IMR-90 (cell line): Measurements from ENCODE around the gene GLE1. TPM values are rescaled to one million over a fixed set of nuclear protein-coding genes. Genes with fewer than 3 reads are reported as not detected.
"Not testable (repeated sequence)": the region's sequence is repeated elsewhere in the genome, so short reads cannot be mapped to it uniquely, and the experiment has no call there.

ENCODE experiments used
- ATAC-seq: fragments of 200-7000 bp; cut with Tn5 transposase; 2 replicates; pipeline ENCODE4 v1.9.1; 2020; ENCODE audit warnings: low read depth, mild to moderate bottlenecking, moderate library complexity
- BruUV-seq: library from RNA; stranded (reverse); fragments of 400-500 nt; replicated peaks from 2 replicates; lab custom pipeline; 2021; lab: Mats Ljungman, UMichigan
- CTCF ChIA-PET: fragments of 300-600 bp; formaldehyde crosslinking; extraction: SDS; loops from one replicate; lab custom pipeline; 2021; ENCODE audit warnings: antibody characterized with exemption; lab: Yijun Ruan, JAX
- POLR2A ChIA-PET: fragments of 300-600 bp; sonication (Branson Sonifier 250); formaldehyde crosslinking; loops from one replicate; lab custom pipeline; 2022; ENCODE audit warnings: antibody characterized with exemption; ENCODE audit not compliant: unreplicated experiment; lab: Charles Lee
- DNase-seq: peaks from one replicate; pipeline ENCODE4 v3.0.0; 2013
- H2AFZ ChIP-seq: replicated peaks from 2 replicates; pipeline ENCODE3; 2013; ENCODE audit warnings: low read length, mild to moderate bottlenecking; ENCODE audit not compliant: poor library complexity
- H2AK5ac ChIP-seq: 2 replicates; pipeline ENCODE4 v1.6.1; 2013; ENCODE audit warnings: low read depth, low read length, inconsistent platforms
- H2AK9ac ChIP-seq: replicated peaks from 2 replicates; pipeline ENCODE3; 2013; ENCODE audit warnings: mild to moderate bottlenecking, low read depth, low read length, moderate library complexity; ENCODE audit not compliant: poor library complexity
- H2BK120ac ChIP-seq: 2 replicates; pipeline ENCODE4 v1.6.1; 2013; ENCODE audit warnings: low read depth, low read length, inconsistent platforms
- H2BK15ac ChIP-seq: 3 replicates; pipeline ENCODE4 v1.6.1; 2013; ENCODE audit warnings: low read depth, low read length, inconsistent platforms
- H2BK20ac ChIP-seq: 2 replicates; pipeline ENCODE4 v1.6.1; 2013; ENCODE audit warnings: low read depth, mild to moderate bottlenecking, inconsistent platforms, low read length, moderate library complexity
- H2BK5ac ChIP-seq: 2 replicates; pipeline ENCODE4 v1.6.1; 2013; ENCODE audit warnings: mild to moderate bottlenecking, low read depth, low read length, inconsistent platforms; ENCODE audit not compliant: poor library complexity, severe bottlenecking
- H3K14ac ChIP-seq: replicated peaks from 2 replicates; pipeline ENCODE4 v1.6.1; 2013; ENCODE audit warnings: low read depth, low read length, inconsistent platforms
- H3K18ac ChIP-seq: 2 replicates; pipeline ENCODE4 v1.6.1; 2013; ENCODE audit warnings: low read depth, low read length, control low read depth
- H3K23ac ChIP-seq: 2 replicates; pipeline ENCODE4 v1.6.1; 2013; ENCODE audit warnings: low read depth, low read length, inconsistent platforms
- H3K27ac ChIP-seq: 2 replicates; pipeline ENCODE4 v1.5.1; 2013; ENCODE audit warnings: mild to moderate bottlenecking, control low read depth, low read length; ENCODE audit not compliant: insufficient read depth
- H3K27me3 ChIP-seq: 2 replicates; pipeline ENCODE4 v1.6.1; 2013; ENCODE audit warnings: low read length; ENCODE audit not compliant: control insufficient read depth, insufficient read depth
- H3K36me3 ChIP-seq: 2 replicates; pipeline ENCODE4 v1.6.1; 2013; ENCODE audit warnings: low read length, mixed read lengths; ENCODE audit not compliant: control insufficient read depth, insufficient read depth
- H3K4ac ChIP-seq: 2 replicates; pipeline ENCODE4 v1.6.1; 2013; ENCODE audit warnings: low read depth, low read length, inconsistent platforms
- H3K4me1 ChIP-seq: 2 replicates; pipeline ENCODE4 v1.6.1; 2013; ENCODE audit warnings: low read length, mixed read lengths; ENCODE audit not compliant: control insufficient read depth, insufficient read depth
- H3K4me2 ChIP-seq: 2 replicates; pipeline ENCODE4 v1.6.1; 2013; ENCODE audit warnings: low read depth, mild to moderate bottlenecking, control low read depth, low read length, moderate library complexity
- H3K4me3 ChIP-seq: 2 replicates; pipeline ENCODE4 v1.5.1; 2013; ENCODE audit warnings: low read depth, mild to moderate bottlenecking, control low read depth, low read length, moderate library complexity; ENCODE audit not compliant: insufficient read depth
- H3K56ac ChIP-seq: 2 replicates; pipeline ENCODE4 v1.6.1; 2013; ENCODE audit warnings: low read length, inconsistent platforms; ENCODE audit not compliant: insufficient read depth; ENCODE audit errors: extremely low read depth
- H3K79me1 ChIP-seq, 2 experiments: 2 replicates each; pipeline ENCODE4 v1.6.1; 2013; ENCODE audit warnings: low read length in 2 of 2, inconsistent platforms in 1 of 2, low read depth in 1 of 2
- H3K9ac ChIP-seq: 2 replicates; pipeline ENCODE4 v1.6.1; 2013; ENCODE audit warnings: low read depth, low read length, control low read depth
- H3K9me1 ChIP-seq: 2 replicates; pipeline ENCODE4 v1.6.1; 2013; ENCODE audit warnings: low read length, inconsistent platforms; ENCODE audit not compliant: insufficient read depth
- H3K9me3 ChIP-seq: 2 replicates; pipeline ENCODE4 v1.6.1; 2013; ENCODE audit warnings: low read length; ENCODE audit not compliant: control insufficient read depth, insufficient read depth
- H4K20me1 ChIP-seq: 2 replicates; pipeline ENCODE4 v1.6.1; 2013; ENCODE audit warnings: low read length, inconsistent platforms; ENCODE audit not compliant: insufficient read depth
- H4K5ac ChIP-seq: 2 replicates; pipeline ENCODE4 v1.6.1; 2013; ENCODE audit warnings: mild to moderate bottlenecking, low read depth, low read length, control low read depth
- H4K8ac ChIP-seq, 2 experiments: 2 replicates each; pipeline ENCODE4 v1.6.1; 2013; ENCODE audit warnings: low read depth in 2 of 2, low read length in 2 of 2, control low read depth in 1 of 2, inconsistent platforms in 1 of 2
- H4K91ac ChIP-seq: 2 replicates; pipeline ENCODE4 v1.6.1; 2013; ENCODE audit warnings: low read depth, low read length, inconsistent platforms; ENCODE audit not compliant: insufficient read depth
- WGBS, 2 experiments: methylation state at CpG; one replicate each; pipeline versions ENCODE4 v1.1.5 to v1.1.7; 2013; ENCODE audit warnings: missing lambda C conversion rate in 2 of 2; ENCODE audit not compliant: insufficient read length in 1 of 2; ENCODE audit errors: extremely low coverage in 2 of 2; 5-methylcytosine and 5-hydroxymethylcytosine counted together
- dilution Hi-C: fragments of 300-500 bp; cut with HindIII; formaldehyde crosslinking; loops from one replicate; pipeline ENCODE4 v1.14.3; 2018; ENCODE audit warnings: low sequenced_read_pairs; ENCODE audit not compliant: unreplicated experiment
- in situ Hi-C: fragments of 300-500 bp; cut with MboI; formaldehyde crosslinking; loops from 3 replicates; pipeline ENCODE4 v1.14.3; 2019; ENCODE audit warnings: low sequenced_read_pairs, inconsistent platforms, mixed read lengths
- intact Hi-C: fragments of 100-400 bp; cut with micrococcal nuclease; formaldehyde crosslinking; loops from 2 replicates; pipeline ENCODE4 v1.10.0; 2022
- polyA plus RNA-seq, 3 experiments: library from polyadenylated mRNA; depleted of rRNA; stranded (reverse); fragments of >200 nt; gene quantifications; 2 replicates each; pipeline ENCODE4 v1.2.3, GENCODE V29; 2012; ENCODE audit warnings: low replicate concordance in 1 of 3
- total RNA-seq: library from RNA; depleted of rRNA; stranded (reverse); fragments of >200 nt; gene quantifications from 2 replicates; pipeline ENCODE4 v1.2.3, GENCODE V29; 2012

GLE1 gene
- total and polyA plus RNA-seq, 2 of the 4 experiments (the other 2 are of a cell fraction) = 14.3 to 39.4 TPM

DNA sequence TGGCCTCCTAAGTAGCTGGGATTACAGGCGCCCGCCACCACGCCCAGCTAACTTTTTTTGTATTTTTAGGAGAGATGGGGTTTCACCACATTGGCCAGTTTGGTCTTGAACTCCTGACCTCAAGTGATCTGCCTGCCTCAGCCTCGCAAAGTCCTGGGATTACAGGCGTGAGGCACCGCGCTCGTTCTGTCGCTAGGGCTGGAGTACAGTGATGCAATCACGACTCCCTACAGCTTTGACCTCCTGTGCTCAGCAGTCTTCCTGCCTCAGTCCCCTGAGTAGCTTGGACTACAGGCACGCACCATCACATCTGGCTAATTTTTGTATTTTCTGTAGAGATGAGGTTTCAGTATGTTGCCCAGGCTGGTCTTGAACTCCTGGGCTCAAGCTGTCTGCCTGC, 82.4 kb downstream of the GLE1 start:
- intact Hi-C loops, H2BK20ac ChIP-seq, POLR2A ChIA-PET, H3K9ac ChIP-seq, H2BK5ac ChIP-seq, H3K14ac ChIP-seq, H3K4me1 ChIP-seq, H3K4ac ChIP-seq, H3K9me3 ChIP-seq, DNase-seq, H4K91ac ChIP-seq, H4K5ac ChIP-seq, H3K56ac ChIP-seq, H3K18ac ChIP-seq, BruUV-seq, H3K23ac ChIP-seq, H2BK120ac ChIP-seq, ATAC-seq, H3K4me3 ChIP-seq, H3K27me3 ChIP-seq, CTCF ChIA-PET, H4K8ac ChIP-seq, H4K20me1 ChIP-seq, H2AK9ac ChIP-seq, H2BK15ac ChIP-seq, H3K27ac ChIP-seq, H2AFZ ChIP-seq, H2AK5ac ChIP-seq, dilution Hi-C loops, H3K9me1 ChIP-seq, H3K4me2 ChIP-seq, in situ Hi-C loops: not testable (repeated sequence)
- Histone ChIP-seq H3K79me1 (peaks cover 6 to 21% of the 10 kb centered on the region in 2 experiments; a peak in 3 of 4 replicates), H3K36me3 (peaks cover 75% of the 10 kb centered on the region)
- WGBS, 2 experiments = 85% methylated on average over 4 of the region's 11 CpGs; no CpG with 5 or more reads in 1 of the 2 experiments
